HepG2 (cell line): ENCODE results near the gene RAB40C. TPM values are rescaled to one million over a fixed set of nuclear protein-coding genes. Genes with fewer than 3 reads are reported as not detected.
A peak's percentile ranks its signal among the peaks of the same experiment; 100 is the strongest.

Source experiments
- DDIT3 ChIP-seq: sonication (generic); formaldehyde crosslinking; IDR thresholded peaks from 2 replicates; pipeline ENCODE4 v1.4.0; 2020; ENCODE audit warnings: mild to moderate bottlenecking, missing genetic modification reagents
- HNRNPH1 ChIP-seq: fragments of 200-400 bp; formaldehyde crosslinking; optimal IDR thresholded peaks from 2 replicates; pipeline ENCODE3; 2017; ENCODE audit warnings: mild to moderate bottlenecking, low read depth, low read length
- NAIF1 ChIP-seq: sonication (generic); formaldehyde crosslinking; IDR thresholded peaks from 2 replicates; pipeline ENCODE4 v1.5.0; 2020; ENCODE audit warnings: mild to moderate bottlenecking, missing genetic modification reagents, borderline replicate concordance
- PCBP2 ChIP-seq: fragments of 200-400 bp; formaldehyde crosslinking; optimal IDR thresholded peaks from 2 replicates; pipeline ENCODE3; 2018; ENCODE audit warnings: low read length, low read depth; ENCODE audit not compliant: poor library complexity, severe bottlenecking
- PRDM10 ChIP-seq: sonication (generic); formaldehyde crosslinking; IDR thresholded peaks from 2 replicates; pipeline ENCODE4 v1.4.0; 2020; ENCODE audit warnings: low read depth, missing genetic modification reagents
- SRSF1 ChIP-seq: fragments of 200-400 bp; formaldehyde crosslinking; optimal IDR thresholded peaks from 2 replicates; pipeline ENCODE3; 2017; ENCODE audit warnings: mild to moderate bottlenecking, low read depth, low read length, moderate library complexity
- SRSF4 ChIP-seq: fragments of 200-400 bp; formaldehyde crosslinking; IDR thresholded peaks from one replicate; pipeline ENCODE4 v1.6.1; 2018; ENCODE audit warnings: mild to moderate bottlenecking, low read depth, low read length, moderate library complexity; ENCODE audit not compliant: poor library complexity, severe bottlenecking
- TERF1 ChIP-seq: sonication (generic); formaldehyde crosslinking; IDR thresholded peaks from 2 replicates; pipeline ENCODE4 v1.8.0; 2022; ENCODE audit warnings: mild to moderate bottlenecking, missing genetic modification reagents, moderate library complexity
- ZBTB1 ChIP-seq: sonication (generic); formaldehyde crosslinking; IDR thresholded peaks from 2 replicates; pipeline ENCODE4 v1.4.0; 2020; ENCODE audit warnings: missing genetic modification reagents, borderline replicate concordance
- ZBTB7A ChIP-seq: sonication (generic); formaldehyde crosslinking; IDR thresholded peaks from 2 replicates; pipeline ENCODE4 v1.8.0; 2022; ENCODE audit warnings: mild to moderate bottlenecking, missing genetic modification reagents
- ZMYM3 ChIP-seq: sonication (generic); formaldehyde crosslinking; IDR thresholded peaks from 2 replicates; pipeline ENCODE4 v1.5.1; 2020; ENCODE audit warnings: mild to moderate bottlenecking, missing genetic modification reagents
- ZNF180 ChIP-seq: sonication (generic); formaldehyde crosslinking; IDR thresholded peaks from 2 replicates; pipeline ENCODE4 v1.4.0; 2020; ENCODE audit warnings: low read depth, missing genetic modification reagents, borderline replicate concordance
- ZNF616 ChIP-seq: sonication (generic); formaldehyde crosslinking; IDR thresholded peaks from 2 replicates; pipeline ENCODE4 v1.5.0; 2020; ENCODE audit warnings: low read depth, mild to moderate bottlenecking, missing genetic modification reagents
- ZNF747 ChIP-seq: sonication (generic); formaldehyde crosslinking; IDR thresholded peaks from 2 replicates; pipeline ENCODE4 v1.8.1; 2023; ENCODE audit warnings: missing genetic modification reagents, mild to moderate bottlenecking, borderline replicate concordance
- ZSCAN25 ChIP-seq: sonication (generic); formaldehyde crosslinking; IDR thresholded peaks from 2 replicates; pipeline ENCODE4 v1.8.0; 2022; ENCODE audit warnings: mild to moderate bottlenecking, missing genetic modification reagents
- polyA plus RNA-seq, 8 experiments: library from polyadenylated mRNA; depleted of rRNA in 3 of 8; stranded (reverse) in 7 of 8; unstranded in 1 of 8; fragments of >200 nt; fragmentation: Illumina TruSeq in 4 of 8; extraction: Trizol in 4 of 8; gene quantifications; 2 replicates each; pipeline versions ENCODE4 v1.2.1 to v1.2.3, GENCODE V29; 2011 to 2016; ENCODE audit warnings: low read depth in 4 of 8, missing spikeins in 1 of 8, mixed read lengths in 1 of 8; ENCODE audit not compliant: insufficient read depth in 1 of 8
- total RNA-seq, 5 experiments: library from RNA; depleted of rRNA; stranded (reverse); fragments of >200 nt; fragmentation: Illumina TruSeq; extraction: Trizol; gene quantifications; 2 replicates each; pipeline ENCODE4 v1.2.3, GENCODE V29; 2016; ENCODE audit warnings: low read depth in 1 of 5
- TF ChIP-seq, protein P1 (sequence below): sonication (generic); formaldehyde crosslinking; IDR thresholded peaks from 2 replicates; pipeline ENCODE4 v1.4.0; 2020; ENCODE audit warnings: missing genetic modification reagents
- TF ChIP-seq, protein P2 (sequence below): sonication (generic); formaldehyde crosslinking; IDR thresholded peaks from 2 replicates; pipeline ENCODE4 v1.8.0; 2022; ENCODE audit warnings: mild to moderate bottlenecking, missing genetic modification reagents
- TF ChIP-seq, protein P3 (sequence below): sonication (generic); formaldehyde crosslinking; IDR thresholded peaks from 2 replicates; pipeline ENCODE4 v1.4.0; 2020; ENCODE audit warnings: low read depth, mild to moderate bottlenecking, missing genetic modification reagents

The RAB40C gene
- total and polyA plus RNA-seq, 2 of the 13 experiments (the other 11 are each of a cell fraction or from before 2014, with no cell fraction given), result 7.7 to 11.5 TPM

DNA sequence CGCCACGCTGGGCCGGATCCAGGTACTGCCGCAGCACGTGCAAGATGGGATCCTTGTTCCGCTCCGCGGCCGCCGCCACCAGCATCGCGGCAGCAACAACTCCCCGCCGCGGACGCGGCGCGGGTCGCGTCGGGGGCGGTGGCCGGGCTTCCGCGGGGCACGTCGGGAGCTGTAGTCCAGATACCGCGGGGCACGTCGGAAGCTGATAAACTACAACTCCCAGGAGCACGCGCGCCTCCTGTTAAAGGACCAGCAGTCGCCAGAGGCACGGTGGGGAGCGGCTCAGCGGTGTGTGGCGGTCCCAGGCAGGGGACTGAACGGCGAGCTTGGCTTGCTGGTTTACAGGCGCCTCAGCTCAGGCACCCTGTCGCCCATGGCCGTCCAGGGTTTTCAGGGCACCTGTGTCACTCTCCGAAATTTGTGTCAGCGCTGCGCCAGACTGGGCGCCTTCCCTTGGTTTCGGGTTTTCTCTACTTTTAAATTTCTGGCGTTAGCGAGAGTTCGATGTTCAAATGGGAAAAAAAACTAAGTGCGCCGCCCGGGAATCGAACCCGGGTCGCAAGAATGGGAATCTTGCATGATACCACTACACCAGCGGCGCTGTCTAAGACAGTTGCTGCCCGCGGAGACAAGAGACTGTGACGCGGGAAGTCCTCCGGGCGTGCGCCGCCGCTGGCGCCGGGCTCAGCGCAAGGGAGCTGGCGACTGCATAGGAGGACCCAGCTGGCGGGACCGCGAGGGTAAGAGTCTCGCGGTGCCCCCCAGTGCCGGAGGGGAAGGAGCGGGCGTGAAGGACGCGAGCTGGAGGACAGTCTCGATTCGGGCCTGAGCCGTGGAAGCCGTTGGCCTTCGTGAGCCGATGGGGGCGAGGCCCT lies 46.6 kb downstream of the RAB40C start, which contains the start of gene METTL26 (continued):
- no peak for TF ChIP-seq PRDM10
- TF ChIP-seq ZBTB7A (CRISPR knock-in tag), result peak; percentile 74; the same call in 1 of the 2 replicates
- TF ChIP-seq ZSCAN25 (CRISPR knock-in tag), result no peak
- peak; percentile 83 for TF ChIP-seq SRSF1
- TF ChIP-seq ZNF180 (CRISPR knock-in tag), result no peak
- TF ChIP-seq HNRNPH1, result no peak
- no peak for TF ChIP-seq DDIT3 (CRISPR knock-in tag)
- TF ChIP-seq, protein P1, sequence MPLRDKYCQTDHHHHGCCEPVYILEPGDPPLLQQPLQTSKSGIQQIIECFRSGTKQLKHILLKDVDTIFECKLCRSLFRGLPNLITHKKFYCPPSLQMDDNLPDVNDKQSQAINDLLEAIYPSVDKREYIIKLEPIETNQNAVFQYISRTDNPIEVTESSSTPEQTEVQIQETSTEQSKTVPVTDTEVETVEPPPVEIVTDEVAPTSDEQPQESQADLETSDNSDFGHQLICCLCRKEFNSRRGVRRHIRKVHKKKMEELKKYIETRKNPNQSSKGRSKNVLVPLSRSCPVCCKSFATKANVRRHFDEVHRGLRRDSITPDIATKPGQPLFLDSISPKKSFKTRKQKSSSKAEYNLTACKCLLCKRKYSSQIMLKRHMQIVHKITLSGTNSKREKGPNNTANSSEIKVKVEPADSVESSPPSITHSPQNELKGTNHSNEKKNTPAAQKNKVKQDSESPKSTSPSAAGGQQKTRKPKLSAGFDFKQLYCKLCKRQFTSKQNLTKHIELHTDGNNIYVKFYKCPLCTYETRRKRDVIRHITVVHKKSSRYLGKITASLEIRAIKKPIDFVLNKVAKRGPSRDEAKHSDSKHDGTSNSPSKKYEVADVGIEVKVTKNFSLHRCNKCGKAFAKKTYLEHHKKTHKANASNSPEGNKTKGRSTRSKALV (CRISPR knock-in tag), result peak; percentile 61; the same call in 1 of the 2 replicates
- TF ChIP-seq SRSF4, result no peak
- peak; percentile 85; the same call in 1 of the 2 replicates for TF ChIP-seq NAIF1
- TF ChIP-seq, protein P2, sequence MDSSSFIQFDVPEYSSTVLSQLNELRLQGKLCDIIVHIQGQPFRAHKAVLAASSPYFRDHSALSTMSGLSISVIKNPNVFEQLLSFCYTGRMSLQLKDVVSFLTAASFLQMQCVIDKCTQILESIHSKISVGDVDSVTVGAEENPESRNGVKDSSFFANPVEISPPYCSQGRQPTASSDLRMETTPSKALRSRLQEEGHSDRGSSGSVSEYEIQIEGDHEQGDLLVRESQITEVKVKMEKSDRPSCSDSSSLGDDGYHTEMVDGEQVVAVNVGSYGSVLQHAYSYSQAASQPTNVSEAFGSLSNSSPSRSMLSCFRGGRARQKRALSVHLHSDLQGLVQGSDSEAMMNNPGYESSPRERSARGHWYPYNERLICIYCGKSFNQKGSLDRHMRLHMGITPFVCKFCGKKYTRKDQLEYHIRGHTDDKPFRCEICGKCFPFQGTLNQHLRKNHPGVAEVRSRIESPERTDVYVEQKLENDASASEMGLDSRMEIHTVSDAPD, result no peak
- TF ChIP-seq, protein P3, sequence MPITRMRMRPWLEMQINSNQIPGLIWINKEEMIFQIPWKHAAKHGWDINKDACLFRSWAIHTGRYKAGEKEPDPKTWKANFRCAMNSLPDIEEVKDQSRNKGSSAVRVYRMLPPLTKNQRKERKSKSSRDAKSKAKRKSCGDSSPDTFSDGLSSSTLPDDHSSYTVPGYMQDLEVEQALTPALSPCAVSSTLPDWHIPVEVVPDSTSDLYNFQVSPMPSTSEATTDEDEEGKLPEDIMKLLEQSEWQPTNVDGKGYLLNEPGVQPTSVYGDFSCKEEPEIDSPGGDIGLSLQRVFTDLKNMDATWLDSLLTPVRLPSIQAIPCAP (CRISPR knock-in tag), result no peak
- no peak for TF ChIP-seq ZBTB1 (CRISPR knock-in tag)
- TF ChIP-seq TERF1 (CRISPR knock-in tag), result no peak
- TF ChIP-seq ZNF747, result no peak
- TF ChIP-seq ZMYM3 (CRISPR knock-in tag), result no peak
- no peak for TF ChIP-seq ZNF616 (CRISPR knock-in tag)
- no peak for TF ChIP-seq PCBP2
